Natural killer cell (primary cell): ENCODE measurements around the gene EMILIN3. TPM values are rescaled to one million over a fixed set of nuclear protein-coding genes. Genes with fewer than 3 reads are reported as not detected.

Source experiments
- ATAC-seq, 3 donors: fragments of 150-1000 bp in 2 of 3; fragments of 200-7000 bp in 1 of 3; cut with Tn5 transposase; 1 replicate in 1 of 3; 2 replicates in 2 of 3; pipeline ENCODE4 v1.10.0; 2021; ENCODE audit warnings: mild to moderate bottlenecking in 2 of 3, moderate library complexity in 2 of 3
- DNase-seq, 2 donors: peaks; one replicate each; pipeline versions ENCODE4 v3.0.0 to v3.0.0-alpha.2; 2013 to 2021; ENCODE audit warnings: mixed read lengths in 1 of 2
- H3K27ac ChIP-seq: one replicate; pipeline ENCODE4 v1.5.1; 2013; ENCODE audit warnings: mild to moderate bottlenecking, low read length
- H3K27me3 ChIP-seq: one replicate; pipeline ENCODE4 v1.6.1; 2013; ENCODE audit warnings: low read length; ENCODE audit not compliant: control insufficient read depth, insufficient read depth
- H3K36me3 ChIP-seq: one replicate; pipeline ENCODE4 v1.6.1; 2013; ENCODE audit warnings: low read length; ENCODE audit not compliant: control insufficient read depth, insufficient read depth
- H3K4me1 ChIP-seq: one replicate; pipeline ENCODE4 v1.6.1; 2013; ENCODE audit warnings: low read length; ENCODE audit not compliant: control insufficient read depth, insufficient read depth
- H3K4me3 ChIP-seq: one replicate; pipeline ENCODE4 v1.5.1; 2013; ENCODE audit warnings: low read length
- H3K9me3 ChIP-seq: one replicate; pipeline ENCODE4 v1.6.1; 2013; ENCODE audit warnings: low read length; ENCODE audit not compliant: control insufficient read depth, insufficient read depth
- H3K27ac Mint-ChIP-seq, 2 donors: one replicate each; pipeline ENCODE4 v1.8.0; 2022; ENCODE audit warnings: mild to moderate bottlenecking in 2 of 2, mixed read lengths in 2 of 2, moderate library complexity in 1 of 2
- H3K27me3 Mint-ChIP-seq, 2 donors: one replicate each; pipeline ENCODE4 v1.8.0; 2022; ENCODE audit warnings: low read depth in 2 of 2, mixed read lengths in 2 of 2
- H3K36me3 Mint-ChIP-seq: one replicate; pipeline ENCODE4 v1.8.0; 2022; ENCODE audit warnings: mixed read lengths
- H3K4me1 Mint-ChIP-seq, 2 donors: one replicate each; pipeline ENCODE4 v1.8.0; 2022; ENCODE audit warnings: mixed read lengths in 2 of 2
- H3K4me3 Mint-ChIP-seq: one replicate; pipeline ENCODE4 v1.8.0; 2022; ENCODE audit warnings: mild to moderate bottlenecking, moderate library complexity, mixed read lengths
- H3K9me3 Mint-ChIP-seq, 2 donors: one replicate each; pipeline ENCODE4 v1.8.0; 2022; ENCODE audit warnings: mixed read lengths in 2 of 2
- CTCF ChIP-seq: fragments of 200-600 bp; IDR thresholded peaks from one replicate; pipeline ENCODE4 v1.8.0; 2022; ENCODE audit warnings: antibody characterized with exemption
- WGBS: methylation state at CpG from one replicate; pipeline ENCODE4 v1.1.7; 2013; ENCODE audit warnings: missing lambda C conversion rate; ENCODE audit not compliant: insufficient coverage; 5-methylcytosine and 5-hydroxymethylcytosine counted together
- intact Hi-C: fragments of 100-400 bp; cut with micrococcal nuclease; formaldehyde crosslinking; loops from one replicate; pipeline ENCODE4 v1.14.2; 2022
- total RNA-seq, 4 donors: library from RNA; stranded (reverse); fragments of 120-200 nt in 1 of 4; gene quantifications; one replicate each; pipeline versions ENCODE4 v1.2.3 to v1.2.4, GENCODE V29; 2013 to 2022

EMILIN3 gene
- total RNA-seq, 3 donors from 2014 or later (not counting 1 experiment from before 2014, with no cell fraction given): not detected

GRCh38 chr20:41406353-41406752 is 39.7 kb upstream of the EMILIN3 start:
- intact Hi-C loops: no loop called here
- H3K9me3 Mint-ChIP-seq: no peaks in the 10 kb centered on the region
- WGBS: 99% methylated on average over 10 of the region's 10 CpGs
- H3K27ac Mint-ChIP-seq: no peak overlapping the region
- ATAC-seq: no peak
- peaks cover 38% of the 10 kb centered on the region for H3K4me1 ChIP-seq
- H3K4me3 Mint-ChIP-seq: no peak overlapping the region
- peaks cover 19% of the 10 kb centered on the region for H3K36me3 Mint-ChIP-seq
- H3K4me1 Mint-ChIP-seq: peaks cover 31 to 38% of the 10 kb centered on the region in 2 donors
- no peak for TF ChIP-seq CTCF
- no peaks in the 10 kb centered on the region for H3K27me3 ChIP-seq
- H3K4me3 ChIP-seq: no peak overlapping the region
- H3K36me3 ChIP-seq: peaks cover 33% of the 10 kb centered on the region
- no peaks in the 10 kb centered on the region for H3K9me3 ChIP-seq
- H3K27me3 Mint-ChIP-seq: no peaks in the 10 kb centered on the region
- DNase-seq: no peak
- no peak overlapping the region for H3K27ac ChIP-seq

- Mint-ChIP-seq H3K36me3 (peaks cover 10% of the 10 kb centered on the region), H3K4me3 (no peak overlapping the region), H3K27ac (no peak overlapping the region), H3K4me1 (peaks cover 31% of the 10 kb centered on the region in 2 donors), H3K27me3 (no peaks in the 10 kb centered on the region), H3K9me3 (no peaks in the 10 kb centered on the region)
- DNase-seq (no peak), ATAC-seq (no peak)
- no peak for TF ChIP-seq CTCF
- Histone ChIP-seq H3K36me3 (peaks cover 33% of the 10 kb centered on the region), H3K4me1 (peaks cover 38% of the 10 kb centered on the region), H3K27ac (no peak overlapping the region), H3K4me3 (no peak overlapping the region), H3K27me3 (no peaks in the 10 kb centered on the region), H3K9me3 (no peaks in the 10 kb centered on the region)
- 100% methylated on average over 3 of the region's 3 CpGs for WGBS
- intact Hi-C loops: no loop called here
Measured at GRCh38 chr20:41405436-41405835, 38.8 kb upstream of the EMILIN3 start.

GRCh38 chr20:41403604-41404003 is 37.0 kb upstream of the EMILIN3 start:
- peaks cover 18 to 21% of the 10 kb centered on the region in 2 donors for H3K4me1 Mint-ChIP-seq
- peaks cover 7% of the 10 kb centered on the region for H3K36me3 Mint-ChIP-seq
- Histone ChIP-seq H3K4me1 (peaks cover 31% of the 10 kb centered on the region), H3K36me3 (peaks cover 29% of the 10 kb centered on the region), H3K27ac (no peak overlapping the region), H3K9me3 (no peaks in the 10 kb centered on the region), H3K4me3 (no peak overlapping the region), H3K27me3 (no peaks in the 10 kb centered on the region)
- no peaks in the 10 kb centered on the region for H3K9me3 Mint-ChIP-seq
- H3K27ac Mint-ChIP-seq: no peak overlapping the region
- no peak for ATAC-seq
- intact Hi-C loops: no loop called here
- no peak overlapping the region for H3K4me3 Mint-ChIP-seq
- WGBS: 94% methylated on average over 11 of the region's 12 CpGs
- no peaks in the 10 kb centered on the region for H3K27me3 Mint-ChIP-seq
- TF ChIP-seq CTCF: no peak
- DNase-seq: no peak

- Mint-ChIP-seq H3K27me3 (no peaks in the 10 kb centered on the region), H3K27ac (no peak overlapping the region), H3K4me1 (no peaks in the 10 kb centered on the region), H3K36me3 (peaks cover 5% of the 10 kb centered on the region), H3K4me3 (no peak overlapping the region), H3K9me3 (no peaks in the 10 kb centered on the region)
- Histone ChIP-seq H3K27me3 (no peaks in the 10 kb centered on the region), H3K27ac (no peak overlapping the region), H3K4me3 (no peak overlapping the region), H3K4me1 (no peaks in the 10 kb centered on the region), H3K36me3 (peaks cover 2% of the 10 kb centered on the region), H3K9me3 (no peaks in the 10 kb centered on the region)
- 93% methylated on average over 1 of the region's 2 CpGs for WGBS
- DNase-seq (no peak), ATAC-seq (no peak)
- TF ChIP-seq CTCF: no peak
- intact Hi-C loops: no loop called here
Measured at GRCh38 chr20:41398408-41398807, 31.8 kb upstream of the EMILIN3 start.
